ENCODE results near the gene RDH16.
"Not testable (repeated sequence)": the region's sequence is repeated elsewhere in the genome, so short reads cannot be mapped to it uniquely, and the experiment has no call there.

RDH16 gene

GRCh38 chr12:56988207-56988739, 30.9 kb upstream of the RDH16 start:
- no peak for DNase-seq

GRCh38 chr12:56987551-56988053, 30.2 kb upstream of the RDH16 start:
- peak in 1 of 2 experiments; percentile 67 for DNase-seq

DNA sequence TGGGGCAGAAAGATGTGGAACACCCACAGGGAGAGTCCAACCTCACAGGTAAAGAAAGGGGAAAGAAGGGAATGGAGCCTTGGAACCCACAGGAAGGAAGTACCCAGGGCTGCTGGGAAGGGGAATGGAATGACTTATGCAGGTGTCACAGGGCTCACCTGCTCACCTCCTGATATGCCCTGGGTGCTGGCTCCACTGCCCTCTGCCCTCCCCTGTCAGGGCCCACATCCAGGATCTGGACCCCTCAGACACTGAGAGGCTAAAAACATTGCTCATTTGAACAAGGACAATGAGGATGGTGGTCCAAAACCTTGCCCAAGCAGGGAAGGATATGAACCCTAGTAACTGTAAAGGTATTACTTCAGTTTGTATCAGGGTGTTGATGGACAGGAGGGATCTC, 29.6 kb upstream of the RDH16 start:
- DNase-seq = no peak

- not testable (repeated sequence) for DNase-seq
These were observed 28.3 kb upstream of the RDH16 start for GRCh38 chr12:56985714-56986113.

GRCh38 chr12:56983386-56983785, 26.0 kb upstream of the RDH16 start:
- DNase-seq = no peak

- not testable (repeated sequence) for DNase-seq
These were observed 25.3 kb upstream of the RDH16 start for GRCh38 chr12:56982578-56983236.

DNA sequence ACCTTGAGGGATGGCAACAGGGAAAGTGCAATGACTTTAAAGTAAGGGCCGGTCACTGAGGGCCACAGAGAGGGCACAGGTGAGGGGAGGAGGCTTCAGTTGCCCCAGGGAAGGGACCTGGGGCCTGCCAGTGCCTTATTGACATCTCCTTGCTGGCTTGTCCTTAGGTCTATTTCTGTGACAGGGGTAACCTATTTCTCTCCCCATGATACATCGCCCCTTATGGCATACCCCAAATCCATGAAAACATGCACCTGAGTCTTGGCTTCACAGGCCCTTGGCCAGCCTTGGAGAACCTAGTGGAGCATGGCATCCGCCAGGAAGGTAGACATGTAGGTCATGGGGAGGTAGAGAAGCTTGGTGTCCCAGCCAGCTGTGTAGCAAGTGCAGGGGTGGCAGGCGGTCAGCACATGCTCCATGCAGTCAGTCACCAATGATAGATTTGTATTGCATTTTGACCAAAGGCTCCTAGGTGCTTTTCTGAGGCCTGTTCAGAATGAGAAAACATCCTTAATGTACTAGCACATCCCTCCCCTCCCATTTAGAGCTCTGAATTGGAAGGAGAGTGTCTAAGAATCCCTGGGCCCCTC, 23.6 kb upstream of the RDH16 start:
- DNase-seq = no peak

DNA sequence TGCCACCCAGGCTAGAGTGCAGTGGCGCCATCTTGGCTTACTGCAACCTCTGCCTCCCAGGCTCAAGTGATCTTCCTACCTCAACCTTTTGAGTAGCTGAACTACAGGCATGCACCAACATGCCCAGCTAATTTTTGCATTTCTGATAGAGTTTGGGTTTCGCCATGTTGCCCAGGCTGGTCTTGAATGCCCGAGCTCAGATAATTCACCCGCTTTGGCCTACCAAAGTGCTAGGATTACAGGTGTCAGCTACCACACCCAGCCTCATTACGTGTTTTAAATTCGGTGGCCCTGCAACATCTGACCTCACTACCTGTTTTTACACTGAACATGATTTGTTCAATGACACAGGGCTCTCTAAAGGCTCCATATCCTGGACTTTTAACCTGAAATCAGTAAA, 22.9 kb upstream of the RDH16 start:
- no peak for DNase-seq

GRCh38 chr12:56979628-56980027, 22.2 kb upstream of the RDH16 start:
- no peak for DNase-seq

DNA sequence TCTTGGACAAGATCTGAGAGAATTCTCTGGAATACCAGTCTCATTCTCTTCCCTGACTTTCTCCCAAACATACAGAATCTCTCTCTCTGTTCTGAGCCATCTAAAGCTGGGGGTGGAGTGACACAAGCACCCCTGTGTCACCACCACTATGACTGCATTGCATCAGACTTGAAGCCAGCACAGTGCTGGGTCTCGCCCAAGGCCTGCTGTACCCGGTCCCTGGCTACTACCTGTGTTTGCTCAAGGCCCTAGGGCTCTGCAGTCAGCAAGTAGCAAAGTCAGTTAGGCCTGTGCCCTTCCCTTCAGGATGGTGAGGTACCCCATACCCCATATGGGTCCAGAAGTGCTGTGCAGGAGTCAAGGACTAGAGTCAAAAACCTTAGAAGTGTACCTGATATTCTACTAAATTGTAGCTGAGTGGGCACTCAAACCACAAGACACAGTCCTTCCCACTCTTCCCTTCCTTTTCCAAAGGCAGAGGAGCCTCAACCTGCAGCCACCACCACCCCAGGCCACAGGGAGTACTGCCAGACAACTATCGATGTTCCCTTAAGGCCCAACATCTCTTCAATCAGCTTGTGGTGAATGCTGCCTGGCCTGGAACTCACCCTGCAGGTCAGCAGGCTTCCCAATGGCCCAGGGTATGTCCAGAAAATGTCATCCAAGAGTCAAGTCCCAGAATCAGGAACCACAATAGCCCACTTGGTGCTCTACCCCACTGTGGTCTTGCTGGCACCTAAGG, 21.2 kb upstream of the RDH16 start:
- DNase-seq = no peak

DNA sequence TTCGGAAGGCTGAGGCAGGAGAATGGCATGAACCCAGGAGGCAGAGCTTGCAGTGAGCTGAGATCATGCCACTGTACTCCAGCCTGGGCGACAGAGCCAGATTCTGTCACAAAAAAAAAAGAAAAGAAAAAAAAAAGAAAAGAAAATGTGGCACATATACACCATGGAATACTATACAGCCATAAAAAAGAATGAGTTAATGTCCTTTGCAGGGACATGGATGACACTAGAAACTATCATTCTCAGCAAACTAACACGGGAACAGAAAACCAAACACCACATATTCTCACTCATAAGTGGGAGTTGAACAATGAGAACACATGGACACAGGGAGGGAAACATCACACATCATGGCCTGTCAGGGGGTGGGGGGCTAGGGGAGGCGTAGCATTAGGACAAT, 20.0 kb upstream of the RDH16 start:
- not testable (repeated sequence) for DNase-seq

DNA sequence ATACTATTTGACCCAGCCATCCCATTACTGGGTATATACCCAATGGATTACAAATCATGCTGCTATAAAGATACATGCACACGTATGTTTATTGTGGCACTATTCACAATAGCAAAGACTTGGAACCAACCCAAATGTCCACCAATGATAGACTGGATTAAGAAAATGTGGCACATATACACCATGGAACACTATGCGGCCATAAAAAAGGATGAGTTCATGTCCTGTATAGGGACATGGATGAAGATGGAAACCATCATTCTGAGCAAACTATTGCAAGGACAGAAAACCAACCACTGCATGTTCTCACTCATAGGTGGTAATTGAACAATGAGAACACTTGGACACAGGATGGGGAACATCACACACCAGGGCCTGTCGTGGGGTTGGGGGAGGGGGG, 16.8 kb upstream of the RDH16 start:
- DNase-seq = not testable (repeated sequence)

- not testable (repeated sequence) for DNase-seq
These were observed 11.5 kb upstream of the RDH16 start for GRCh38 chr12:56968910-56969309.

GRCh38 chr12:56965997-56966642, 8.7 kb upstream of the RDH16 start:
- not testable (repeated sequence) for DNase-seq

GRCh38 chr12:56965124-56965523, 7.7 kb upstream of the RDH16 start:
- not testable (repeated sequence) for DNase-seq

- DNase-seq = not testable (repeated sequence)
These were observed 6.1 kb upstream of the RDH16 start for GRCh38 chr12:56963557-56963956.

GRCh38 chr12:56962247-56962646, 4.8 kb upstream of the RDH16 start:
- not testable (repeated sequence) for DNase-seq

GRCh38 chr12:56958422-56958821, 1.0 kb upstream of the RDH16 start:
- DNase-seq = no peak

DNA sequence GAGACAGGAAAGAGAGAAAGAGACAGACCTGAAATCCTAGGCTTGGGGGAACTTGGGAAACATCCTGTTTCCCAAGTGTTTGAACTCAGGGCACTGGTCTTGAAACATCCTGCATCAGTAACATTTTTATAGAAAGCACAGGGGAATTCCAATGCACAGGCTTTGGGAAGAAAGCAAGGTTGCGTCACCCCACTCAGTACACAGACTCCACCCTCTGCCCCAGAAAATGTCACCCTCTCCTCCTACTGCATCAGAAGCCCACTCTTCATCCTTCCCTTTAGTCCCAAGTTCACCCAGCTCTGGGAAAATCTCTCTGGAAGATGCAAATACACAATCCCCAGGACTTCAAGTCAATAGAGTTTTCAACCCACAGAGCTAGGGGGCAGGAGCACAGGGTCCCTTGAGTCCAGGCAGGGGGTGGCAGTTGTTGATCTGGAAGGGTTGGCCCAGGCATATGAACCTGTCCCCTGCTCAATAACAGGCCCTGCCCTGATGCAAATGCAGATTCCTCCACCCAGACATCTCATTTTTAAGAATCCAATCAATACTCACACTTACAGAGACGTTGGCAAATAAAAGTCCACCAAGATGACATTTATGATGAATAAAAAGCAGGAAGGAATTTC, 1.7 kb downstream of the RDH16 start:
- no peak for DNase-seq

DNA sequence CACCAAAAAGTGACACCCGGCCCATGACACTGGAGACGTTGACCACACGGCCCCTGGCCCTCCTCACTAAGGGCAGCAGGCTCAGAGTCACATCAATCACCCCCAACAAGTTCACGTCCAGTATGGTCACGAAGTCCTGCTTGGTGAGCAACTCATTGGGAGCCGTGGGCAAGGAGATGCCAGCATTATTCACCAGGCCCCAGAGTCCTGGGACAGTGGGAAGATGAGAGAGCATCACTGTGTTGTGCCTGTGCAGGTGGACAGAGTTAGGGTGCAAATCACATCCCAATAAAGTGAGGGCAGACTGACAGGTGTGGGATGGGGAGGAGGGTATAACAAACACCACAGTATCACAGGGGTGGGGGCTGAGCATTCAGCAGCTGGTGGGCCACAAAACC, 2.5 kb downstream of the RDH16 start:
- no peak for DNase-seq

GRCh38 chr12:56954057-56954957, 3.1 kb downstream of the RDH16 start:
- no peak for DNase-seq

- DNase-seq = no peak
These were observed 4.1 kb downstream of the RDH16 start for GRCh38 chr12:56953314-56953713.
